DMS 273 treated with DMSO at 0.1 percent for 48 hours (cell line): ENCODE data around the gene CHMP4B.
"Not testable (repeated sequence)": the region's sequence is repeated elsewhere in the genome, so short reads cannot be mapped to it uniquely, and the experiment has no call there.

ENCODE experiments used
- DNase-seq: peaks from one replicate; lab custom pipeline; 2025; lab: John Stamatoyannopoulos, UW

The CHMP4B gene

DNA sequence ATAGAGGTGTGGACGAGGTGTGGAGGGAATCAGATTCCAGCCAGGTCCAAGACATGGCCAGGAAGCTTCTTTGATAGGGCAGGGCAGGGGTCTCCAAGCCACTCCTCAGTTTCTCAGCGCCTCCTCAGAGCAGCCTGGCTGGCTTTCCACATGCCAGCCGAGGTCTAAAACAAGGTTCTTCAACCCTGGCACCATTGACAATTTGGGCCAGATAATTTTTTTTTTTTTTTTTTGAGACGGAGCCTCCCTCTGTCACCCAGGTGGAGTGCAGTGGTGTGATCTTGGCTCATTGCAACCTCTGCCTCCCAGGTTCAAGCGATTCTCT lies 21.3 kb upstream of the CHMP4B start:
- no peak for DNase-seq

DNA sequence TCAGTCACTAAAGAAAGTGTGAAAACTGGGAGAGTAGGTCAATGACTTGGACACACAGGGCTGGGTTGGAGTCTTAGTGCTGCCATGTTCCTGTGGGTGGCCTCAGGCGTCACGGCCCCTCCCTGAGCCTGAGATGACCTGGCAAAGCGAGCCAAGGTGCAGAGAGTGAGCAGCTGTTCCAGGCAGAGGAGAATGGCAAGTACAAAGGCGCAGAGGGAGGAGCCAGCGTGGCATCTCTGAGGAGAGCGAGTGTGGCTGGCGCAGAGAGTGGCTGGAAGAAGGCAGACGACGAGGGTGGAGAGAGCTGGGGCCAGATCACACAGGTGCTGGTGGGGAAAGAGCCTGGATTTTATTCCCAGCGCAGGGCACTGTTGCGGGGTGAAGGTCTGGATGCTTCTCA lies 20.6 kb upstream of the CHMP4B start:
- no peak for DNase-seq

- DNase-seq: no peak
Observed at GRCh38 chr20:33791021-33791420, 20.1 kb upstream of the CHMP4B start.

- no peak for DNase-seq
Observed at GRCh38 chr20:33791540-33791939, 19.6 kb upstream of the CHMP4B start.

GRCh38 chr20:33791959-33792597 lies 19.1 kb upstream of the CHMP4B start:
- DNase-seq: no peak

DNA sequence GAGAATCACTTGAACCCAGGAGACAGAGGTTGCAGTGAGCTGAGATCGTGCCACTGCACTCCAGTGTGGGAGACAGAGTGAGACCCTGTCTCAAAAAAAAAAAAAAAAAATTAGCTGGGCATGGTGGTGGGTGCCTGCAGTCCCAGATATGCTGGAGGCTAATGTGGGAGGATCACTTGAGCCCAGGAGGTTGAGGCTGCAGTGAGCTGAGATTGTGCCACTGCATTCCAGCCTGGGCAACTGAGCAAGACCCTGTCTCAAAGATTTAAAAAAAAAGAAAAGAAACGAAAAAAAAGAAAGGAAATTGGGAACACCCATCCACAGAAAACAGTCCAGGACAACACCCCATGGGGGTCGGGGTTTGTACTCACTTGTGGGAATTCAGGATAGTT lies 18.6 kb upstream of the CHMP4B start:
- DNase-seq: not testable (repeated sequence)

GRCh38 chr20:33793011-33793931 lies 17.9 kb upstream of the CHMP4B start:
- DNase-seq: no peak

- DNase-seq: no peak
Observed at GRCh38 chr20:33796263-33796906, 14.8 kb upstream of the CHMP4B start.

GRCh38 chr20:33796907-33797544 lies 14.1 kb upstream of the CHMP4B start:
- no peak for DNase-seq

GRCh38 chr20:33798444-33798843 lies 12.7 kb upstream of the CHMP4B start:
- no peak for DNase-seq

DNA sequence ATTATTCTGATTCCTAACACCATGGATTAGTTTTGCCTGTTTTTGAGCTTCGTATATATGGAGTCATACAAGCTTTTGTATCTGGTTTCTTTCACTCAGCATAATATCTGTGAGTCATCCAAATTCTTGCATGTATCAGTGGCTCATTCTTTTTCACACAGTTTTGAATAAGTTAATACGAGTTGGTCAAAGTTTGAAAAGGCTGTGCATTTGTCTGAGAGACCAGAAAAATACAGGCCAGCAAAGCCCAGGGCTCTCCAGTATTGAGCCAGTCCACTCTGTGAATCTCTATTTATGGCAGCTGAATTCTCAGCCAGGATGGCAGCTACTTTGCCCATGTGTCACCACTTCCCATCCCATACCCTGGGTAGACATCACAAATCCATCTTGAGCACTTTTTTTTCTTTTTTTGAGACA lies 7.2 kb upstream of the CHMP4B start:
- no peak for DNase-seq

DNA sequence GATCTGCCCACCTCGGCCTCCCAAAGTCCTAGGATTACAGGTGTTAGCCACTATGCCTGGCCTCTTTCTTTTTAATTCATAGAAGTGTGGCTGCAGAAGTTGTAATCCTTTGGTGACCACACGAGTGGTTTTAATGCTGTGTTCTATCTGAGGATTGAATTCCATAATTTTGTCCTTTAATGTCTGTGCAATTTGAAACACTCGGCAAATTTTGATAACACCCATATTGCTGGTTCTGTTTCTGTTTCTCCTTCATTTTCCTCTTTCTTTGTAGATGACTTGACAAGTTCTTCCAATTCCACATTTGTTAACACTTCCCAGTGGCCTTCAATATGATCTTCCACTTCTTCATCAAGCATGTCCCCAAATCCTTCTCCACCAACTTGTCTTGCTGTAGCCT lies 2.8 kb upstream of the CHMP4B start:
- no peak for DNase-seq

DNA sequence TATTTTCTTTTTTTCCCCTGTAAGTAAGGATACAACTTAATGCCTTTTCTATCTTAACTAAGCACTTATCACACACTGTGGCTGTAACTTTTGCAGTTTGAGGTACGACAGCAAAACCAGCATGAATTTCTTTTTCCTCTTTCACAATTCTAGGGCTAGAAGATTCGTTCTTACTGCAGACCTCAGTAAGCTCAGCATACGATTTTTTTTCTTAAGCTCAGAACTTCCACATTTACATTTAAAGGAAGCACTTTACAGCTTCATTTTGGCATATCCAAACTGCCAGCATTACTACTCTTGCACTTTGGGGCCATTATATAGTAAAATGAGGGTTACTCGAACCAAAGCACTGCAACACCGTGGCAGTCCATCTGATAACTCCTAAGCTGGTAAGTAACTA lies 889 bp upstream of the CHMP4B start:
- DNase-seq: no peak

GRCh38 chr20:33811776-33812151 lies 616 bp downstream of the CHMP4B start:
- DNase-seq: no peak

GRCh38 chr20:33812152-33812849 lies 1.2 kb downstream of the CHMP4B start:
- no peak for DNase-seq

- no peak for DNase-seq
Observed at GRCh38 chr20:33812908-33813462, 1.8 kb downstream of the CHMP4B start.

DNA sequence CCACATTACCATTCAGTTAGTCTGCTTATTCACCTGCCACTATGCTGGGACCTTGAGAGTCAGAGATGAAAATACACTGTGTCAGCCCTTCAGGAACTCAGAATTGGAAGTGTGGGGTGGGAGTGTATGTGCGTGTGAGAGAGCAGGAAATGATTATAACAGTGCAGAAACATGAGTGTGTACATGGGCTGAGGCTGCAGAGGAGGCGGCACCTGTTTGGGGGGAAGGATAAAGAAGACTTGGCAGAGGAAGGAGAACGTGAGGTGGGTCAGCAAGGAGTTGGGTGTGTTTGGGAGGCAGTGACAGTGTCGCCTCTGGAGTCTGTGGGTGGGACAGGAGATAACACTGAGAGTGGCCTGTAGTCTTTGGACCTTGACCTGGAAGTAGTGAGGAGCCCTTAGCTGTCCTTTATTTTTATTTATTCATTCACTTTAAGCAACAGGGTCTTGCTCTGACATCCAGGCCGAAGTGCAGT lies 3.1 kb downstream of the CHMP4B start:
- DNase-seq: no peak

GRCh38 chr20:33815671-33816070 lies 4.5 kb downstream of the CHMP4B start:
- DNase-seq: no peak

GRCh38 chr20:33816191-33816590 lies 5.0 kb downstream of the CHMP4B start:
- DNase-seq: no peak

- no peak for DNase-seq
Observed at GRCh38 chr20:33817411-33817810, 6.3 kb downstream of the CHMP4B start.

- DNase-seq: no peak
Observed at GRCh38 chr20:33819456-33819855, 8.3 kb downstream of the CHMP4B start.

- no peak for DNase-seq
Observed at GRCh38 chr20:33820362-33820761, 9.2 kb downstream of the CHMP4B start.
